Fibroblast of lung (primary cell): Measurements from ENCODE around the gene AGAP1.
"Not testable (repeated sequence)": the region's sequence is repeated elsewhere in the genome, so short reads cannot be mapped to it uniquely, and the experiment has no call there.

Experiments used
- EZH2 ChIP-seq: IDR thresholded peaks from 2 replicates; pipeline ENCODE4 v1.5.1; 2012; ENCODE audit warnings: low read length, control low read depth, mild to moderate bottlenecking; ENCODE audit errors: missing control alignments
- TF ChIP-seq, protein P1 (sequence below), 2 donors: IDR thresholded peaks in 1 of 2; conservative IDR thresholded peaks in 1 of 2; 1 replicate in 1 of 2; 2 replicates in 1 of 2; pipeline ENCODE4 v1.5.1; 2011 to 2012; ENCODE audit warnings: low read length in 2 of 2, control low read depth in 1 of 2, inconsistent platforms in 1 of 2, low read depth in 1 of 2, mild to moderate bottlenecking in 1 of 2

DNA sequence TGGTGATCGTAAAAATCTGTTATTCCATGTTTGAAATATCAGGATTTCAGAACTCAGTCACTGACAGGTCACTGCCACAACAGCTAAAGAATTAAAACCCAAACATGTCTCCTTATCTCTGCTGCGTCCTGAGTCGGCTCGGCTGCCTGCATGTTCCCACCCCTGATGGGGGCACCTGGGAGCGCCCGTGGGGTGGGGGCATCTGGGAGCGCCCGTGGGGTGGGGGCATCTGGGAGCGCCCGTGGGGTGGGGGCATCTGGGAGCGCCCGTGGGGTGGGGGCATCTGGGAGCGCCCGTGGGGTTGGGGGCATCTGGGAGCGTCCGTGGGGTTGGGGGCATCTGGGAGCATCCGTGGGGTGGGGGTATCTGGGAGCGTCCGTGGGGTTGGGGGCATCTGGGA lies 270.6 kb downstream of the AGAP1 start:
- TF ChIP-seq, protein P1, sequence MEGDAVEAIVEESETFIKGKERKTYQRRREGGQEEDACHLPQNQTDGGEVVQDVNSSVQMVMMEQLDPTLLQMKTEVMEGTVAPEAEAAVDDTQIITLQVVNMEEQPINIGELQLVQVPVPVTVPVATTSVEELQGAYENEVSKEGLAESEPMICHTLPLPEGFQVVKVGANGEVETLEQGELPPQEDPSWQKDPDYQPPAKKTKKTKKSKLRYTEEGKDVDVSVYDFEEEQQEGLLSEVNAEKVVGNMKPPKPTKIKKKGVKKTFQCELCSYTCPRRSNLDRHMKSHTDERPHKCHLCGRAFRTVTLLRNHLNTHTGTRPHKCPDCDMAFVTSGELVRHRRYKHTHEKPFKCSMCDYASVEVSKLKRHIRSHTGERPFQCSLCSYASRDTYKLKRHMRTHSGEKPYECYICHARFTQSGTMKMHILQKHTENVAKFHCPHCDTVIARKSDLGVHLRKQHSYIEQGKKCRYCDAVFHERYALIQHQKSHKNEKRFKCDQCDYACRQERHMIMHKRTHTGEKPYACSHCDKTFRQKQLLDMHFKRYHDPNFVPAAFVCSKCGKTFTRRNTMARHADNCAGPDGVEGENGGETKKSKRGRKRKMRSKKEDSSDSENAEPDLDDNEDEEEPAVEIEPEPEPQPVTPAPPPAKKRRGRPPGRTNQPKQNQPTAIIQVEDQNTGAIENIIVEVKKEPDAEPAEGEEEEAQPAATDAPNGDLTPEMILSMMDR (conservative IDR thresholded peaks at IDR 0.05 in 1 of 2, IDR thresholded peaks at IDR 0.05 in 1 of 2; ENCODE audit: low read depth in 1 of 2, low read length in 2 of 2) = not testable (repeated sequence)
- TF ChIP-seq EZH2 = not testable (repeated sequence)
